ENCODE measurements around the gene USP48.
"Not testable (repeated sequence)": the region's sequence is repeated elsewhere in the genome, so short reads cannot be mapped to it uniquely, and the experiment has no call there.

Gene USP48

DNA sequence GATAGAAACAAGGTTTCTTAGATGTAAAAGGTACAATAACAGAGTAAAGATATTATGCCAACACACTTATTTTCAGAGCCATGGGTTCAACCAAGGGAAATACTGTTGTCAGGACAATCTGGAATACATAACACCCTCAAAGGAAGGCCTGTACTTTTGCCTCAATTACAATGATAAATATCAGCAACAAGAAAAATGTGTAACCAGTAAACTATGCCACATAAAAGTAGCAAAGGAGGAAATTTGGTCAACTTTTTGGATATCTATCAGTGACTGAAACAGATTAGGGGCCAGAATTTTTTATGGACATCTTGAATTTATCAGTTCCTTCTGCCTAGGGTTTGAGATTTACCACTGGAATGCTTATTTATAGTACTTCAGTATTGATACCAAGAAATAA is 89.2 kb downstream of the USP48 start:
- DNase-seq = no peak

DNA sequence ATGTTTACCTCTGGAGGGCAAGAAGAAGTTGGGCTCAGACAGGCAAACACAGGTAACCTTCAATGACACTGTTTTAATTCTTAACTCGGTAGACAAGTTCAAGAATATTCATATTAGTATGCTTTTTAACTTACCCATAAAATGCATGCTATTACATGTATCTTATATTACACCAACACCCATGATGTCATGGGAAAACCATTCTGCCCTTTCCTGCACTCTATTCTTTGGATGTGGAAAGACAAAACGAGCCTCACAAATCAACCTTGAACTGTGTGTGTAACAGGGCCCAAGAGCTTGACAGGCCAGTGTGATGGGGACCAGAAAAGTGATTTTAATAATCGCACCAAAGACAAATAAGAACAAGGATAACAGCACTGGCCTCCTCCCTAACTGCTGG is 91.2 kb downstream of the USP48 start:
- no peak for DNase-seq

DNA sequence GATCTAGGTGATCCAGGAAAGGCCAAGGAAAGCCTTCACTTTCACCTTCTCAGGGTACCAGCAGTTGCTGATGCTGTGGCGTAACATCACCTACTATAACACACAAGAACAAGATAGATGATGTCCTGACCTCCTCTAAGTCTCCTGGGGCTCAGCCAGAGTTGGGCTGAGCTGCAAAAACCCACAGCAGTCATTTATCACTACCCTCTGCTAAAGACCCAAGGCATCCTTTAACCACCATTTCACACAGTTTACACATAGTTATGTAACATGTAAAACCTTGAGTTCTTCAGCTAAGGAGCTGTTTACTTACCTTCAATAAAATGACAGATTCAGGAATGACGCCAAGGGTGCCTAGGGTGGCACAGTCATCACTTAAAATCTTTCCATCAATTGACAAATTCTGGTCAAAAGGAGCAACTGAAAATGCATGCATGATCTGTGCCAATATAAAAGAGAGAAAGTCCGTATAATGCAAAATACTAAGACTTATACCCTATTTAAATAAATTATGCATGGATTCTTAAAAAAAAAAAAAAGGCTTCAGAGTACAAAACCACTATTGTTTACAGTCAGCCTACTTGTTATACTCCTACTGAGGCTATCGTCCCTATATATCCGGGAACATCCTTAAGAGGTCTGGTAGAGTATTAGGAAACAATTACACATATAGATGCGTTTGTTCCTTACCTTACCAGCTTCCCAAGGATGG is 93.1 kb downstream of the USP48 start:
- DNase-seq = no peak

DNA sequence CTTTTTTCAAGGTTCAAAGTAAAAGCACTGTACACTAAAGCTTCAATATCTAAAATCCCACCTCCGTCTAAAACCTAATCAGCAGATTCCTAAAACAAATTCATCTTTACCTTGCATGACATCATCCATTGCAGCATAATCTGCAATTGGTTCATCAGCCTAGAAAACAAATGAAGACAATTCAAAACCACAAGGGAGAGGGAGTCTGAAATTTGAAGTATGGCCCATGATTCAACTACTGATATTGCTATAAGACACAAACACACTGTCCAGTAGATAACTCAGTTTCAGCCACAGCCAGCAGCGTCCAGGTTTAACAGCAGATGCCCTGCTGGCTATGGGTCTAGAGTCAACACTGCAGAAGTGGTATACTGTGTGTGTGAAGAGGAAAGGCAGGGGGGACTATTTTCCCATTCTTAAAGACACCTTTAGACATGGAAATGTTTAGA is 95.8 kb downstream of the USP48 start:
- no peak for DNase-seq

DNA sequence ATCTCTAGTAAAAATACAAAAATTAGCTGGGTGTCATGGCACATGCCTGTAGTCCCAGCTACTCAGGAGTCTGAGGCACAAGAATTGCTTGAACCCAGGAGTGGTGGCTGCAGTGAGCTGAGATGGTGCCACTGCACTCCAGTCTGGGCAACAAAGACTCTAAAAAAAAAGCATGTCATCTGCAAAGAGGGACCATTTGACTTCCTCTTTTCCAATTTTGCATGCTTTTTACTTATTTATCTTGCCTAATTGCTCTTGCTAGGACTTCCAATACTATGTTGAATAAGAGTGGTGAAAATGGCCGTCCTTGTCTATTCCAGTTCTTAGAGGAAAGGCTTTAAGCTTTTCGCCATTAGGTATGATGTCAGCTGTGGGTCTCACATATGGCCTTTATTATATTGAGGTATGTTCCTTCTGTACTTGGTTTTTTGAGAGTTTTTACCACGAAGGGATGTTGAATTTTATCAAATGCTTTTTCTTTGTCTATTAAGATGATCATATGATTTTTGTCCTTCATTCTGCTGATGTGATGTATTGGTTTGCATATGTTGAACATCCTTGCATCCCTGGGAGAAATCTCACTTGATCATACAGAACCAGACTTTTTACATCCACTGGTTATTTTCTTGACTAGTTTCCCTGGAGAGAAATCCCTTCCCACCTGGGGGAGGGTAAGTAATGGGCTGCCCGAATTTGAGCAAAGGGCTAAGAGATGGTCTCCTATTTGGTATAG is 96.8 kb downstream of the USP48 start:
- DNase-seq = no peak

DNA sequence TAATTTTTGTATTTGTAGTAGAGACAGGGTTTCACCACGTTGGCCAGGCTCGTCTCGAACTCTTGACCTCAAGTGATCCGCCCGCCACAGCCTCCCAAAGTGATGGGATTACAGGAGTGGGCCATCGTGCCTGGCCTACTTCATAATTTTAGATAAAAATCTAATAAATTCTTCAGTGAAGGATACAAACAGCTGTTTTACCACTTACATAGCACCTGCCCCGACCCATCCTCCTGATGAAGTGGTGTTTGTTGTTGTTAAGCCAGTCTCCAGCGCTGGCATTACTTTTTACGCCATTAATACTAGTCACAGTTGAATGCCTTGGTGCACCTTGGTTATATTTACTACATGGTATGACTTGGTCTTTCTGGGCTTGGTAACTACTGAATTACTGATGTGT is 101.5 kb downstream of the USP48 start:
- DNase-seq = no peak

DNA sequence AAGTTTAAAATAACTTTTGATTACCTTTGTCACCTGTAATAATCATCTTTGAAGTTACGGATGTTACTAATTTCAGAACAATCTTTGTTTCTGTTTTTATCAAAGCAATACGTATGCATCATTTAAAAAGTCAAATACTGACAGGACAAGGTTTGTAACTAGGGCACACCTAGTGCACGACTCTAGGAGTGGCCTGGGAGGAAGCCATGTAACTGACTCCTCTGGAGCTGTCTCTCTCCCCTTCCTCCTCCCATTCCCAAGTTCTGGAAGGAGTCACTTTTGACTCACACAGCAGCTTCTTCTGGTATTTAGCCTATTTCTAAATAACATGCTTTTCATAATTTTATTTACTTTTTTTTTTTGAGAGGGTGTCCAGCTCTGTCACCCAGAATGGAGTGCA is 102.0 kb downstream of the USP48 start:
- DNase-seq = no peak

DNA sequence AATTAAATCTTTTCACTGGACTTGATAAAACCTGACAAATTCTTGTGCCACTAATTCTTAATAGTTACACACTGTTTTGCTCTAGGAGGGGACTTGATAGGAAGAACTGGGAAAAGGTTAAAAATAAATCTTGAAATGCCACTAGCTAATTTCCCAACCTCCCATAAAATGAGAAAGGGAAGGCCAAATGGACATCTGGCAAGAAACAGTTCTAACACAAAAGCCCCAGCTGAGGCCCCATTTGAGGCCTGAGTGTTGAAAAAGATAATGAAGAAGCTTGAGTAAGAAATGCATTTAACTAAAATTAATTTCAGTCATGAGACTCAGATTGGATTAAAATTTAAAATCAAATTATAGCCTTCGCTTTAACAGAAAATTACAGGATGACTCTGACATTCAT is 102.6 kb downstream of the USP48 start:
- DNase-seq = no peak

DNA sequence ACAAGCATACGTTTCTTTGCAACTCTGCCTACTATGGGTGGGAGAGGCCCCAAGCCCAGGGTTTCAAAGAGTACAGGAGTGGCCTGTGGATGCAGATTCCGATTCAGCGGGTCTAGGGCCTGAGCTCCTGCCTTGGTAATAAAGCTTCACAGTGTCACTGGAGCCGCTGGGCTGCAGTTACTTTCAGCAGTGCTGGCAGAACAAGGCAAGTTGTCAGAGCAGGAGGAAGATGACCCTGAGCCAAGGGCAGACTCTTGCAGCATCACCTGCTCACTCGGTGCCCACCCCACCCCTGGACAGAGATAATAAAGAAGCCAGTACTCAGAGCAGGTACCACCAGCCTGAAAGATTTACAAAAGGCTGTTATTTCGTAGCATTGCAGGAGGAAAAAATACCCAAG is 105.8 kb downstream of the USP48 start:
- DNase-seq = no peak

DNA sequence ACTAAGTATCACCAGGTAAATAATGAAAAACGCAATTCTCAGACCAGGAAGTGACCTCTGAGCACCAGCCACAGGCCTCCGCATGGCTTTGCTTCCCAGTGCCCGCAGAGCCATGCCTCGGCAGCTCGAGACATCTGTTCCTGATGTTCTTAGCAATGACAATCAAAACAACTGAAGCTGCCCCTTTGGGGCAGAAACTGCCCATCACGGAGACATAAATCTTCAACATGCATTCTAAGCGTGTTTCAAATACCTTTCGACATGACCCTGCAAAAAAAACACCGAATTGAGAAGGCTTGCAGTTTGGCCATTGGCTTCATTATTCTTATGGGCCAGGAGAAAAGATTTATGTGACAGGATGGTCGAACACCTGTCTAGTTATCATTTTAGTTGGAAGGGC is 108.0 kb downstream of the USP48 start:
- DNase-seq = no peak

DNA sequence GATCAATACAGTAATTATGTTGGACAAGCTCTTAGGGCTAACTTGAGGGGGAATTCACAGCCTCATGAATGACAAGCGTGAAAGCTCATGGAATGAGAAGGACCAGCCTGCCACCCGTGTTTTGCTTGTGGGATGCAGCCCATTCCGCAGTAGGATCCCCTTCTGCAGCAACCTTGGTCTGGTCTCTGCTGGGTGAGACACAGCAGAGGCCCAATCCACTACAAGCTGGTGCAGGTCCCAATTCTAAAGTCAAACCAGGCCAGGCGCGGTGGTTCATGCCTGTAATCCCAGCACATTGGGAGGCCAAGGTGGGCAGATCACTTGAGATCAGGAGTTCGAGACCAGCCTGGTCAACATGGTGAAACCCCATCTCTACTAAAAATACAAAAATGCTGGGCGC is 109.1 kb downstream of the USP48 start:
- DNase-seq = not testable (repeated sequence)

DNA sequence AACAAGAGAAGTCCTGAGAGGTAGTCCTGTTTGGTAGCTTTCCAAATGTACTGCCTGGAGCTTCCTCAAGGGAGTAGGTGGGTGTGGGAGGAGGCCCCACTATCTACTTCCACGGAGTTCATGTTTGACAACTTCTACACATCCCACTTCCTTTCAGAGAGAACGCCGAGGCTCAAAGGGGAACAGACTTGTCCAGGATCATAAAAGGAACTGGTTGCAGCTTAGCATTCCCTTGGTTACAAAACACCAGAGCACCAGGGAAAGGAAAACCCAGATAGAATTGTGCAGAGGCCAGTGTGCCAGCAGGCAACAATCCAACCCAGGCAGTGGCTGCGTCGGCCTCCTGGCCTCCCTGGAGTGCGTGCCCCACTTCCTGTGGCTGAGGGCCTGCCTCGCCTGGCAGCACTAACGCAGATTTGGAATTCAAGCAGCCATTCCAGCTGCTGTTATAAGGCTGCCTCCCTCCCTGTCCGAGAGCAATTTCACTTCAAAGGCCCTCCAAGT is 109.6 kb downstream of the USP48 start:
- DNase-seq = no peak

DNA sequence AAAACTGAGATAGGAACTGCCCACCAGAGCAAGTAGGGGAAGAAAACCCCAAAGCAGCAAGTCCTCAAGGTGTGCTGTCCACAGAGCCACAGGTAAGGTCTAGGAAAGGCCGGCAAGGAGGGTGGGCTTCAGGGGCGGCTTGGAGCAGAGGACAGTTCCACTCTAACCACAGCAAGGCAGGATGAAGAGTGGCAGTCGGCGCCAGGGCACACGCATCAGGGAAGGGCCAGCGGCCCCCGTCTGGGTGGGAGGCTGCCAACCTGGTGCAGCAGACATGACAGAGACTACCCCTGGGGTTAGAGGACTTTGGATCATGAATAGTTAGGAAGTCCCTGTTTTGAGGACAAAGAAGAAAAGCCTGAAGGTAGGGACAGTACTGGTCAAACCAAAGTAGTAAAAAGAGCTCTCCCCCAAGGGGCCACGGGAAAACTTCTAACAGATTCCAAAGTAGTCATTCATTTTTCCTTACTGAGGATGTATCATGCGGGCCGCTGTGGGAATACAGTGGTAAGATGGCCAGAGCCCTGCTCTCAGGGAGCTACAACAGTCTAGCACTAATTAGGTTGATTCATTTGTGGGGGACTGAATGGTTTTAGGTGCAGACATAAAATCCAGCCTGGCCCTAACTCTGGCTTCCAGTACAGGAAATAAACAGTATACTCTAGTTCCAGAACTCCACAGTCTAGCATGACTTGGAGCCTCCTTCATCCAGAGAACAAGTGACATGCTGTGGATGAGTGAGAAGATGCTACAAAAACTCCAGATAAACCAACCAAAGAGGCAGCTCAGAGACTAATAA is 110.3 kb downstream of the USP48 start:
- no peak for DNase-seq

DNA sequence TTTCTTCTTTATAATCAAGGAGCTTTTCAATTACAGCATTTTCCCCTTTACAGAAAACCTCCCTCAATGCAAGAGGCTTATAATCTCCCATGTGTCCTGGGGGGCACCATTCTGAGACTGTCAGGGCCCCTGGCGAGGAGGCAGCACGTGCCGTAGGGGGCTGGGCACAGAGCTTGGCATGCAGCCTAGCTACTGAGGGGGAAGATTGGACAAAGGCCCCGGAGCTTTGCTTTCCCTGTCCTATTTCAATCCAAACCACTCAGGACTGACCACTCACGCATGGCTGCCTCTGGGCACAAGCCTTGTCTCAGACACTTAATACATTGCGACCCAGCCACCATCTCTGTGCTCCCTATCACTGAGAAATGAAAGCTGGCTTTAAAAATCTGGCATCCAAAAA is 111.0 kb downstream of the USP48 start:
- DNase-seq = no peak

DNA sequence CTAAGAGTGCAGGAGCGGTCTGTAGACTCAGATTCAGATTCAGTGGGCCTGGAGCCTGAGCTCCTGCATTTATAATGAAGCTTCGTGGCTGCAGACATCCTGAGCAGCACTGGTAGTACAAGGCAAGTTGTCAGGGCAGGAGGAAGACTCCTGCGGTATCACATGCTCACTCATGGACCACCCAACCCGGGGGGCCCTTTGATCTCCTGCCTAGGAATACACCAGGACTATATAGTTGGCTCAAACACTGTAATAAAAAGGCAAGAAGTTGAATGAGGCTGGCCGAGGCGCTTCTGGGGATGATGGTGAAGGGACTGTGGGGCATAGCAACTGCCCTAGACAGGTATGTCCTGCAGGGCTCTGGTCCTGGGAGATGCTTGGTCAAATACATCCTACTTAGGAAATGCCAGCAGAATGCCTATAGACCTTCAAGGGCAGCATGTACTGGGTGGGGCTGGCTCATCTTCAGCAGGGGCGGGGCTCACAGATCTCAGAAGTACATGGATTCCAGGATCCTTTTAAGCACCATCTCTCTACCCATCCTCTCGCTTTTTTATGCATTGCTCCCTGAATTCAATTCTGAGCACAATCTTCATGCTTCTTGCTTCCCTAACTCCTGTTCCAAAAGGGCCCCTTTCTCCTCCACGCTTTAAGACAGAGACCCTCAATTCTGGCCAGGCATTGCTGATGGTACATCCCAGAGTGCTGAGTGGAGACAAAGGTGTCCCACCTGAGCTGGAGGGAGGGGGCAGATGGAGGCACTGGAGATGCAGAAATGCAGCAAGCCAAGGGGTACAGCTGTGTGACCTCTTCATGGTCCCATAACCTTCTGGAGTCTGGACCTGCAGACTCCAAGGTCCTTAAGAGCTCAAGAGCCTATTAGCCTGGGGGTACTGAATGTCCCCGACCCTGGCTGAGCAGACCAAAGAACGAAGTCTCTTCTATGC is 111.7 kb downstream of the USP48 start:
- no peak for DNase-seq

DNA sequence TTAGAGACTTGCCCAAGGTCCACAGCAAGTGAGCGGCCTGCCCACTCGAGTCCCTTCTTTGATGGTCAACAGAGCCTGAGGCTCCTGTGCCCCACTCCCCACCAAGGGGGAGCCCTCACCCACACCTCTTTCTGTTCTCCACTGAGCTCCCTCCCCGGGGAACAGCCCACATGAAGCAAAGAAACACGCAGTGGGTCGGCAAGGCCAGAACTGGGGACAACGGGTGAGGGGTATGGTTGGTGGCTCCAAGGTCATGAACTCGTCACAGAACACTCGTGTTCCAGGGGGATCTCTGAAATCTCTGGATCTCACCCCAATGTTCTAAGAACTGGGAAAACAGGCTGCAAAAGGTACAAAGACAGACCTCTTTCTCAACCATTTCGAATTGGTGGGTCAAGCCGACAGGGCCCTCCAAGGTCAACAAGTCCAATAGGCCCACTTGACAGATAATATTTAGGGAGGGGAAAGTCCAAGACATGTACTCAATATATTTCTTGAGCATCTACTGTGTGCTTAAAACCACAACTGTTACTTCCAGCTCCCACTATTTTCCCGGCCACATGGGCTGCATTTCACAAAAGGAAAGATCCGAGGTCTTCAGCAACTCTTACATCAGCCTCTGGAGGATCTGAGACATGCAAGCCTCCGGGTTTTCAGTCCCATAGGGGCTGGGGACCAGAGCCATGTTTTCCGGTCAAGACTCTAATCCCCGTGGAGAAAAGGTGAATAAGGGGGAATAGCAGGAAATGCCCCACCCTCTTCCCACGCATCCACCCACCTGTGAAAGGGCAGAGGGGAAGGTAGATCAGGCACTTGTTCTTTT is 112.7 kb downstream of the USP48 start:
- DNase-seq = peak in 1 of 3 experiments; percentile 35

DNA sequence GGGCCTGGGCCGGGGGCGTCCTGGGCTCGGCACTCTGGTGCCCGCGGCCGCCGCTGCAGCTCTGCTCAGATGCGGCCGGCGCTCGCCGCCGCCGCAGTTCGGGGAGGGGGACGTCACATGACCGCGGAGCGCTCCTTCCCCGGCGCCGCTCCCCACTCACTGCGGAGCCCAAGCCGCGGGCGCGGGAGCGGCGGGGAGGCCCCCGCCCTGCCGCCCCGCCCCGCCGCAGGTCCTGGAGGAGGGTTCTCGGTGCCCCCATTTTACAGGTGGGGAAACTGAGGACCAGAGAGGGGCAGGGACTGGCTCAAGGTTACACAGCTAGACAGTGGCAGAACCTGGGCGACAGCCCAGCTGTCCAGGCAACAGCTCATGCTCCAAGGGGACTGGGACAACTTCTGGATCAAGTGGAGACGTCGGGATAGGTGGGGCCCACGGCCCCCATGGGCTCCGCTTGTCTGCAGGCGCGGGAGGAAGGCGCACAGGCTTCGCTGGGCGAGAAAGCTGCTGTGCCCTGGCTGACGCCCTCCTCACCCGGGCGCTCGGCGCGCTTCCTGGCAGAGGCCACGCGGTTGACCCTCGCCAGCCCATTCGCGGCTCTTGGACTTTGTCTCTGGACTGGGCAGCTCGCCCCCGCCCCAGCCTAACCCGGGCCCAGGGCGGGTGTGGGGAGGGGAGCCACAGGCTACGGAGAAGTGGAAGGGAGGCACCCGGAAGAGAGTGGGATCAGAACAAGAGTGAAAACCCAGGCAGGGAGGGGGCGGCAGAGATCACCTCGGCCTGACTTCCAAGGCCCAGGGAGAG is 113.5 kb downstream of the USP48 start, which contains the start of gene RAP1GAP:
Gene RAP1GAP, minus strand, starts transcription at position 100 of the 801 bp plus-strand sequence. CDS start 49,325 bp downstream, outside the sequence.
- DNase-seq = peak; percentile 67 to 73 (median 68)

DNA sequence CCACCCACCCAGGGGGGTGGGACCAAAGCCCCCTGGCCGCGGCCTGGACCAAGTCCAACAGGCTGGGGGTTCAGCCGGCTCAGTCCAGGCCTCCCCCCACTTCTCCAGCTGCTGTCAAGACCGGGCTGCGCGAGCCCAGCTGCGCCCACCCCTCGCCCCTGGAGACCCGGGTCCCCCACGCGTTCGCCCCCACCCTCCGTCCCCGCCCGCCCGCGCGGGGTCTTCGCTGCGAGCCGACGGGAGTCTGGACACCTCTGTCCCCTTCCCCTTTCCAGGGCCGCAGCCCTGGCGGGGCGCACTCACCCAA is 114.0 kb downstream of the USP48 start:
- DNase-seq = no peak

DNA sequence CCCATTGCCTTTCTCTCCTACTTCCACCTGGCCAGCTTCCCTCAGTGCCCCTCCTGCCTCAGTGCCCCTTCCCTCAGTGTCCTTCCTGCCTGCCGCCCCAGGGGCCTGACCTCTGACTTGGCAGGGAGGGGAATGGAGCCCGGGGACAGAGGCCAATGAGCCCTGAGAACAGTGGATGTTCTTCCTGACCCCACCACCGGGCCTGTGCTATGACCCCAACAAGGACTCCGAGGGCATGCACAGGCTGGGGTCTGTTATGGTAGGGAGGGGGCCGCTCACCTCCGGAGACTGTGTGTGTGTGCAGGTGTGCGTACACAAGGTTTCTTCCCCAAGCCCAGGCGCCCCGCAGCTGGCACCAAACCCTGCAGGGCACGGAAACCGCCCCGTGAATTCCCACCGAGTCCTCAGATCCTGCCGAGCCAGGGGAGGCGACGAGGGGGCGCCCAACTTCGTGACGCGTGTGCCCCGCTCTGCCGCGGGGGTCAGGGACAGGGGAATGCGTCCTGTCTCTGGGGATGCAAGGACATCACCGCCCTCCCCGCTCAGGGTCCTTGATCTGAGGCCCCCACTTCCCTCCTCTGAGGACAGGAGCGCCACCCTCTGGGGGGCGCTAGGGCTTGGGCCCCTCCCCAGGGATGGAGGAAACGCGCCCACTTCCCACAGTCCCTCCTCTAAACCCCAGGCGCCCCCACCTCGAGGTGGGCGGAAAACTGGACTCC is 114.6 kb downstream of the USP48 start:
- peak in 2 of 3 experiments; percentile 41 to 45 for DNase-seq

All from NCI-H1417 (cell line).